Smooth muscle cell (in vitro differentiated cells): ENCODE data around the gene ITPR2. TPM values are rescaled to one million over a fixed set of nuclear protein-coding genes. Genes with fewer than 3 reads are reported as not detected.

ENCODE experiments used
- DNase-seq: peaks from one replicate; lab custom pipeline; 2025; ENCODE audit not compliant: unreplicated experiment; lab: John Stamatoyannopoulos, UW
- H2AFZ ChIP-seq: fragments of 200-600 bp; sonication (generic); 2 replicates; pipeline ENCODE4 v1.6.0; 2016; ENCODE audit warnings: antibody characterized with exemption, low read depth, mild to moderate bottlenecking
- H3F3A ChIP-seq: fragments of 200-600 bp; sonication (generic); 2 replicates; pipeline ENCODE4 v1.6.0; 2017; ENCODE audit warnings: antibody characterized with exemption, low read depth
- H3K27ac ChIP-seq: fragments of 200-600 bp; sonication (generic); 2 replicates; pipeline ENCODE4 v1.5.1; 2016; ENCODE audit warnings: low read depth, mild to moderate bottlenecking
- H3K27me3 ChIP-seq: fragments of 200-600 bp; sonication (generic); 2 replicates; pipeline ENCODE4 v1.6.1; 2016; ENCODE audit warnings: low read depth, mild to moderate bottlenecking
- H3K36me3 ChIP-seq: fragments of 200-600 bp; sonication (generic); 2 replicates; pipeline ENCODE4 v1.5.1; 2016; ENCODE audit warnings: low read depth
- H3K4me1 ChIP-seq: fragments of 200-600 bp; sonication (generic); 2 replicates; pipeline ENCODE4 v1.5.1; 2016; ENCODE audit warnings: low read depth
- H3K4me2 ChIP-seq: fragments of 200-600 bp; sonication (generic); 2 replicates; pipeline ENCODE4 v1.6.0; 2016; ENCODE audit warnings: mild to moderate bottlenecking
- H3K4me3 ChIP-seq: fragments of 200-600 bp; sonication (generic); 2 replicates; pipeline ENCODE4 v1.5.1; 2016; ENCODE audit warnings: mild to moderate bottlenecking
- H3K79me2 ChIP-seq: fragments of 200-600 bp; sonication (generic); 2 replicates; pipeline ENCODE4 v1.6.0; 2016; ENCODE audit warnings: low read depth, mild to moderate bottlenecking
- H3K9ac ChIP-seq: fragments of 200-600 bp; sonication (generic); 2 replicates; pipeline ENCODE4 v1.6.0; 2016; ENCODE audit warnings: low read depth
- H3K9me3 ChIP-seq: fragments of 200-600 bp; sonication (generic); replicated peaks from 2 replicates; pipeline ENCODE4 v1.5.1; 2016; ENCODE audit warnings: low read depth
- H4K20me1 ChIP-seq: fragments of 200-600 bp; sonication (generic); 2 replicates; pipeline ENCODE4 v1.6.0; 2016; ENCODE audit warnings: low read depth
- WGBS: methylation state at CpG from one replicate; pipeline ENCODE4 v1.1.7; 2016; ENCODE audit warnings: low lambda C conversion rate; 5-methylcytosine and 5-hydroxymethylcytosine counted together
- polyA plus RNA-seq: library from polyadenylated mRNA; unstranded; fragments of >200 nt; fragmentation: Nextera tagmentation; extraction: Ambion mirVana; gene quantifications from 2 replicates; pipeline ENCODE4 v1.2.1, GENCODE V29; 2016
- total RNA-seq: library from RNA; depleted of rRNA; stranded (reverse); fragments of >200 nt; gene quantifications from 2 replicates; pipeline ENCODE4 v1.2.3, GENCODE V29; 2014
- TF ChIP-seq, protein P1 (sequence below): fragments of 200-600 bp; sonication (generic); IDR thresholded peaks from 2 replicates; pipeline ENCODE4 v1.5.1; 2017; ENCODE audit warnings: borderline replicate concordance, mild to moderate bottlenecking, antibody characterized with exemption; ENCODE audit not compliant: insufficient read depth, poor library complexity, severe bottlenecking

Gene ITPR2
- total and polyA plus RNA-seq, 2 experiments from 2014 or later: 6.8 to 17.4 TPM

DNA sequence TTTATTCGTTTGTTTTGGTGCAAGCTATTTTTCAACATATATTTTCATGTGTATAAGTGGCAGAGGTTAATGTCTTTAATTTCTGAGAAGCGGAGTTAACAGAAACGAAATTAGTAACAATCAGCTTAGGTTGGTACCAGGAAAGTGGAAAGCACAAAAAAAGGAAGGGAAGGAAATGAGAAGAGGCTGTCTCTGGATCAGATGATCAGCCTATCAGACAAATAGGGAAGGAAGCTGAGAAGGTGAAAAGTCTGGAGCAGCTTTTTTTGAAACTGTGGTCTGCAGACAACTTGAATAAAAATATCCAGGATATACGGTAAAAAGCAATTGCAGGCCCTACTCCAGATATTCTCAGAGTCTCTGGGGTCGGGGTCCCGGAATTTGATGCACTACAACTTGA, 372.6 kb downstream of the ITPR2 start:
- DNase-seq: no peak
- H3K36me3 ChIP-seq: no peaks in the 10 kb centered on the region
- no peaks in the 10 kb centered on the region for H3K9me3 ChIP-seq
- no peak overlapping the region for H3K4me2 ChIP-seq
- no peak overlapping the region for H3K9ac ChIP-seq
- H2AFZ ChIP-seq: no peak overlapping the region
- no peak overlapping the region for H3K27ac ChIP-seq
- H3K79me2 ChIP-seq: no peaks in the 10 kb centered on the region
- no peaks in the 10 kb centered on the region for H4K20me1 ChIP-seq
- TF ChIP-seq, protein P1, sequence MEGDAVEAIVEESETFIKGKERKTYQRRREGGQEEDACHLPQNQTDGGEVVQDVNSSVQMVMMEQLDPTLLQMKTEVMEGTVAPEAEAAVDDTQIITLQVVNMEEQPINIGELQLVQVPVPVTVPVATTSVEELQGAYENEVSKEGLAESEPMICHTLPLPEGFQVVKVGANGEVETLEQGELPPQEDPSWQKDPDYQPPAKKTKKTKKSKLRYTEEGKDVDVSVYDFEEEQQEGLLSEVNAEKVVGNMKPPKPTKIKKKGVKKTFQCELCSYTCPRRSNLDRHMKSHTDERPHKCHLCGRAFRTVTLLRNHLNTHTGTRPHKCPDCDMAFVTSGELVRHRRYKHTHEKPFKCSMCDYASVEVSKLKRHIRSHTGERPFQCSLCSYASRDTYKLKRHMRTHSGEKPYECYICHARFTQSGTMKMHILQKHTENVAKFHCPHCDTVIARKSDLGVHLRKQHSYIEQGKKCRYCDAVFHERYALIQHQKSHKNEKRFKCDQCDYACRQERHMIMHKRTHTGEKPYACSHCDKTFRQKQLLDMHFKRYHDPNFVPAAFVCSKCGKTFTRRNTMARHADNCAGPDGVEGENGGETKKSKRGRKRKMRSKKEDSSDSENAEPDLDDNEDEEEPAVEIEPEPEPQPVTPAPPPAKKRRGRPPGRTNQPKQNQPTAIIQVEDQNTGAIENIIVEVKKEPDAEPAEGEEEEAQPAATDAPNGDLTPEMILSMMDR: no peak
- no peak overlapping the region for H3K4me3 ChIP-seq
- 96% methylated on average over 6 of the region's 6 CpGs for WGBS
- no peaks in the 10 kb centered on the region for H3K27me3 ChIP-seq
- H3K4me1 ChIP-seq: no peaks in the 10 kb centered on the region
- H3F3A ChIP-seq: no peaks in the 10 kb centered on the region

GRCh38 chr12:26455936-26456574, 376.9 kb downstream of the ITPR2 start:
- no peaks in the 10 kb centered on the region for H4K20me1 ChIP-seq
- H3K4me2 ChIP-seq: no peak overlapping the region
- DNase-seq: no peak
- H3K4me3 ChIP-seq: no peak overlapping the region
- H3K27ac ChIP-seq: no peak overlapping the region
- H3K79me2 ChIP-seq: no peaks in the 10 kb centered on the region
- H3K36me3 ChIP-seq: no peaks in the 10 kb centered on the region
- no peaks in the 10 kb centered on the region for H3K27me3 ChIP-seq
- no peaks in the 10 kb centered on the region for H3F3A ChIP-seq
- no peaks in the 10 kb centered on the region for H3K9me3 ChIP-seq
- H3K9ac ChIP-seq: no peak overlapping the region
- TF ChIP-seq, protein P1: no peak
- no peak overlapping the region for H2AFZ ChIP-seq
- no peaks in the 10 kb centered on the region for H3K4me1 ChIP-seq
- WGBS: 60% methylated on average over 3 of the region's 3 CpGs

- Histone ChIP-seq H3K27ac (no peak overlapping the region), H3K9ac (no peak overlapping the region), H3K36me3 (no peaks in the 10 kb centered on the region), H3K9me3 (no peaks in the 10 kb centered on the region), H4K20me1 (no peaks in the 10 kb centered on the region), H3K4me3 (no peak overlapping the region), H3K4me2 (no peak overlapping the region), H3K79me2 (no peaks in the 10 kb centered on the region), H2AFZ (no peak overlapping the region), H3K27me3 (no peaks in the 10 kb centered on the region), H3F3A (no peaks in the 10 kb centered on the region), H3K4me1 (no peaks in the 10 kb centered on the region)
- TF ChIP-seq, protein P1: no peak
- no peak for DNase-seq
- 97% methylated on average over 3 of the region's 3 CpGs for WGBS
These were observed 379.7 kb downstream of the ITPR2 start for GRCh38 chr12:26453246-26453645.

DNA sequence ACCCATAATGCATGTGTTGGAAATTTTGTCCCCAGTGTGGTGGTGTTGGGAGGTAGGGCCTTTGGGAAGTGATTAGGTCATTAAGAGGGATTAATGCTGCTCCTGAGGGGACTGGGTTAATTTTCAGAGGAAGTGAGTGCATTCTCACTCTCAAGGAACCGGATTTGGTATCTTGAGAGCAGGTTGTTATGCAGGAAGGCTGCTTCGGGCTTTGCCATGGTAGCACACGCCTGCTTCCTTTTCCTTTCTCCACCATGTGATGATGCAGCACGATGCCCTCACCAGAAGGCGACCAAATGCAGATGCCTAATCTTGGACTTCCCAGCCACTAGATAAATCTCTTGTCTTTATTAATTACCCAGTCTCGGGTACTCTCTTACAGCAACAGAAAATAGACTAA, 380.5 kb downstream of the ITPR2 start:
- no peaks in the 10 kb centered on the region for H4K20me1 ChIP-seq
- H3K36me3 ChIP-seq: no peaks in the 10 kb centered on the region
- H3K4me3 ChIP-seq: no peak overlapping the region
- no peak for DNase-seq
- TF ChIP-seq, protein P1: no peak
- H3K4me2 ChIP-seq: no peak overlapping the region
- no peaks in the 10 kb centered on the region for H3K79me2 ChIP-seq
- no peak overlapping the region for H3K27ac ChIP-seq
- H3K9ac ChIP-seq: no peak overlapping the region
- no peaks in the 10 kb centered on the region for H3K27me3 ChIP-seq
- H2AFZ ChIP-seq: no peak overlapping the region
- no peaks in the 10 kb centered on the region for H3F3A ChIP-seq
- 80% methylated on average over 6 of the region's 6 CpGs for whole genome bisulfite sequencing
- no peaks in the 10 kb centered on the region for H3K9me3 ChIP-seq
- H3K4me1 ChIP-seq: no peaks in the 10 kb centered on the region
